AG04449 (cell line): ENCODE results near the gene PIK3R4.

Source experiments
- CTCF ChIA-PET: fragments of 350-600 bp; formaldehyde crosslinking; extraction: SDS; loops from one replicate; lab custom pipeline; 2021; ENCODE audit warnings: antibody characterized with exemption; lab: Yijun Ruan, JAX
- POLR2A ChIA-PET: fragments of 400-600, 350-600 bp; formaldehyde crosslinking; extraction: SDS; loops from one replicate; lab custom pipeline; 2020; ENCODE audit warnings: antibody characterized with exemption, inconsistent platforms; lab: Yijun Ruan, JAX
- DNase-seq: peaks from one replicate; pipeline ENCODE4 v3.0.0-alpha.2; 2010; ENCODE audit warnings: low read depth, low spot score
- H3K4me3 ChIP-seq: 2 replicates; pipeline ENCODE4 v1.5.1; 2011; ENCODE audit warnings: low read depth, mild to moderate bottlenecking, control low read depth, low read length
- CTCF ChIP-seq: IDR thresholded peaks from one replicate; pipeline ENCODE4 v1.5.1; 2011; ENCODE audit warnings: mild to moderate bottlenecking, moderate library complexity, low read length, control low read depth, inconsistent platforms; ENCODE audit not compliant: insufficient read depth; ENCODE audit errors: missing control alignments

Gene PIK3R4

GRCh38 chr3:130783629-130784028 lies 37.0 kb upstream of the PIK3R4 start:
- ChIA-PET CTCF (interaction anchor here (2.1 kb wide), 1 partner anchor 24 kb away, joined by 8 read pairs; no protein-coding TSS in a partner anchor), POLR2A (no interaction called here)
- no peak for TF ChIP-seq CTCF
- no peak overlapping the region for H3K4me3 ChIP-seq
- no peak for DNase-seq

GRCh38 chr3:130779486-130779885 lies 32.9 kb upstream of the PIK3R4 start:
- no peak overlapping the region for H3K4me3 ChIP-seq
- TF ChIP-seq CTCF: no peak
- ChIA-PET CTCF (no interaction called here), POLR2A (no interaction called here)
- no peak for DNase-seq

GRCh38 chr3:130779031-130779430 lies 32.4 kb upstream of the PIK3R4 start:
- no peak overlapping the region for H3K4me3 ChIP-seq
- ChIA-PET POLR2A (no interaction called here), CTCF (no interaction called here)
- TF ChIP-seq CTCF: no peak
- no peak for DNase-seq

GRCh38 chr3:130773366-130773765 lies 26.7 kb upstream of the PIK3R4 start:
- DNase-seq: no peak
- H3K4me3 ChIP-seq: no peak overlapping the region
- ChIA-PET POLR2A (no interaction called here), CTCF (interaction anchor here (2.8 kb wide), 1 partner anchor 13 kb away, joined by 9 read pairs; no protein-coding TSS in a partner anchor)
- no peak for TF ChIP-seq CTCF

GRCh38 chr3:130772129-130772528 lies 25.5 kb upstream of the PIK3R4 start:
- TF ChIP-seq CTCF: no peak
- ChIA-PET CTCF (interaction anchor here (1.1 to 2.8 kb wide), 3 partner anchors 12 to 121 kb away, joined by 3 to 9 read pairs (median 3); partner anchors contain the start of gene ATP2C1), POLR2A (no interaction called here)
- no peak overlapping the region for H3K4me3 ChIP-seq
- DNase-seq: no peak

- POLR2A ChIA-PET: no interaction called here
- H3K4me3 ChIP-seq: no peak overlapping the region
- DNase-seq: no peak
- CTCF ChIA-PET: no interaction called here
- no peak for TF ChIP-seq CTCF
Measured at GRCh38 chr3:130770644-130771043, 24.0 kb upstream of the PIK3R4 start.
